A549 (cell line): ENCODE results near the gene DCTN3. TPM values are rescaled to one million over a fixed set of nuclear protein-coding genes. Genes with fewer than 3 reads are reported as not detected.
A peak's percentile ranks its signal among the peaks of the same experiment; 100 is the strongest.

ENCODE experiments used
- ATAC-seq, 2 experiments: fragments of 200-7000 bp in 1 of 2; fragments of >200 bp in 1 of 2; cut with Nextera tagmentation in 1 of 2; cut with Tn5 transposase in 1 of 2; 3 replicates each; pipeline versions ENCODE4 v1.8.0 to v1.9.1; 2018 to 2020; ENCODE audit warnings: mild to moderate bottlenecking in 1 of 2, moderate library complexity in 1 of 2
- CTCF ChIA-PET: fragments of 300-600 bp; sonication (Branson Sonifier 250); formaldehyde crosslinking; extraction: SDS; loops from one replicate; lab custom pipeline; 2021; ENCODE audit warnings: antibody characterized with exemption, inconsistent platforms; lab: Yijun Ruan, JAX
- POLR2A ChIA-PET: fragments of 350-600 bp; formaldehyde crosslinking; extraction: SDS; loops from one replicate; lab custom pipeline; 2021; ENCODE audit warnings: antibody characterized with exemption, inconsistent platforms; lab: Yijun Ruan, JAX
- DNase-seq, 2 experiments: peaks; one replicate each; pipeline versions ENCODE4 v3.0.0 to v3.0.0-alpha.2; 2011 to 2016; ENCODE audit warnings: low read depth in 1 of 2, low spot score in 1 of 2
- FAIRE-seq: peaks from 2 replicates; lab custom pipeline; 2011; peaks lifted over from hg19 to GRCh38; lab: Jason Lieb, UNC
- H3K27ac ChIP-seq, 2 experiments: fragments of >200 bp; sonication (Bioruptor Twin); formaldehyde crosslinking; 3 replicates each; pipeline ENCODE4 v1.5.1; 2016 to 2017
- H3K4me1 ChIP-seq: fragments of >200 bp; sonication (Bioruptor Twin); formaldehyde crosslinking; 3 replicates; pipeline ENCODE4 v1.6.1; 2016
- H3K4me2 ChIP-seq: fragments of >200 bp; sonication (Bioruptor Twin); formaldehyde crosslinking; 3 replicates; pipeline ENCODE4 v1.6.1; 2016
- H3K4me3 ChIP-seq: fragments of >200 bp; sonication (Bioruptor Twin); formaldehyde crosslinking; 3 replicates; pipeline ENCODE4 v1.5.1; 2016
- H3K9me3 ChIP-seq: fragments of >200 bp; sonication (Bioruptor Twin); formaldehyde crosslinking; 3 replicates; pipeline ENCODE4 v1.6.1; 2016
- BCL3 ChIP-seq: fragments of >200 bp; sonication (Bioruptor Twin); formaldehyde crosslinking; IDR thresholded peaks from 3 replicates; pipeline ENCODE4 v1.6.1; 2016
- CBX2 ChIP-seq: fragments of 200-600 bp; sonication (generic); IDR thresholded peaks from 2 replicates; pipeline ENCODE4 v1.6.1; 2016; ENCODE audit warnings: low read depth, mild to moderate bottlenecking, borderline replicate concordance
- CEBPB ChIP-seq, 2 experiments: fragments of >200 bp in 1 of 2; sonication (Bioruptor Twin) in 1 of 2; formaldehyde crosslinking in 1 of 2; IDR thresholded peaks; 2 replicates each; pipeline ENCODE4 v1.6.1; 2012 to 2016
- CHD4 ChIP-seq: fragments of 200-600 bp; sonication (generic); IDR thresholded peaks from 2 replicates; pipeline ENCODE4 v1.6.1; 2016; ENCODE audit warnings: antibody characterized with exemption, mild to moderate bottlenecking, borderline replicate concordance
- E2F6 ChIP-seq: IDR thresholded peaks from 2 replicates; pipeline ENCODE4 v1.6.1; 2012; ENCODE audit warnings: low read depth, borderline replicate concordance
- EHMT2 ChIP-seq: fragments of 200-600 bp; sonication (generic); IDR thresholded peaks from 2 replicates; pipeline ENCODE4 v1.6.1; 2016; ENCODE audit warnings: antibody characterized with exemption, low read depth, mild to moderate bottlenecking, moderate library complexity
- EP300 ChIP-seq, 2 experiments: fragments of >200 bp; sonication (Bioruptor Twin); formaldehyde crosslinking; IDR thresholded peaks; 2 replicates in 1 of 2; 3 replicates in 1 of 2; pipeline ENCODE4 v1.6.1; 2016 to 2017
- ESRRA ChIP-seq: fragments of 150-350 bp; IDR thresholded peaks from 2 replicates; pipeline ENCODE4 v1.6.1; 2014; ENCODE audit warnings: mild to moderate bottlenecking, low read length, borderline replicate concordance
- FOSB ChIP-seq: fragments of 250-450 bp; sonication (Bioruptor Pico); IDR thresholded peaks from 2 replicates; pipeline ENCODE4 v1.5.0; 2020; ENCODE audit warnings: mild to moderate bottlenecking, moderate library complexity
- FOSL2 ChIP-seq, 2 experiments: fragments of 450-650 bp in 1 of 2; fragments of >200 bp in 1 of 2; sonication (Bioruptor Twin) in 1 of 2; formaldehyde crosslinking; IDR thresholded peaks; 2 replicates each; pipeline versions ENCODE4 v1.5.0 to v1.6.1; 2016 to 2020; ENCODE audit warnings: mild to moderate bottlenecking in 1 of 2, moderate library complexity in 1 of 2
- FOXS1 ChIP-seq: fragments of 250-450 bp; sonication (Bioruptor Pico); IDR thresholded peaks from 2 replicates; pipeline ENCODE4 v1.5.0; 2020; ENCODE audit warnings: mild to moderate bottlenecking, moderate library complexity
- GATA3 ChIP-seq: IDR thresholded peaks from 2 replicates; pipeline ENCODE4 v1.6.1; 2012; ENCODE audit warnings: borderline replicate concordance
- HEYL ChIP-seq: fragments of 250-450 bp; sonication (Bioruptor Pico); IDR thresholded peaks from 2 replicates; pipeline ENCODE4 v1.8.0; 2021; ENCODE audit warnings: mild to moderate bottlenecking, moderate library complexity
- HOXB13 ChIP-seq: fragments of 250-450 bp; sonication (Bioruptor Pico); IDR thresholded peaks from 2 replicates; pipeline ENCODE4 v1.5.0; 2020; ENCODE audit warnings: low read depth, mild to moderate bottlenecking, moderate library complexity
- JUN ChIP-seq, 2 experiments: fragments of >200 bp; sonication (Bioruptor Twin); formaldehyde crosslinking; IDR thresholded peaks; 2 replicates in 1 of 2; 3 replicates in 1 of 2; pipeline ENCODE4 v1.6.1; 2016 to 2017
- MAZ ChIP-seq: fragments of 150-350 bp; IDR thresholded peaks from 2 replicates; pipeline ENCODE4 v1.6.1; 2014; ENCODE audit warnings: antibody characterized with exemption, low read depth, low read length, borderline replicate concordance
- MYC ChIP-seq: IDR thresholded peaks from 2 replicates; pipeline ENCODE4 v1.6.1; 2012; ENCODE audit warnings: mild to moderate bottlenecking, inconsistent platforms, low read length, improper control_type of control experiment, borderline replicate concordance
- NPAS2 ChIP-seq: fragments of 250-450 bp; sonication (Bioruptor Pico); IDR thresholded peaks from 2 replicates; pipeline ENCODE4 v1.8.0; 2022; ENCODE audit warnings: mild to moderate bottlenecking, moderate library complexity, borderline replicate concordance
- PHF8 ChIP-seq: fragments of 200-600 bp; sonication (generic); IDR thresholded peaks from 2 replicates; pipeline ENCODE4 v1.6.1; 2016; ENCODE audit warnings: low read depth, mild to moderate bottlenecking, antibody characterized with exemption, moderate library complexity, borderline replicate concordance
- POLR2A ChIP-seq: IDR thresholded peaks from 2 replicates; pipeline ENCODE4 v1.6.1; 2012; ENCODE audit warnings: mild to moderate bottlenecking, low read length
- RNF2 ChIP-seq: fragments of 200-600 bp; sonication (generic); IDR thresholded peaks from 2 replicates; pipeline ENCODE4 v1.6.1; 2016; ENCODE audit warnings: low read depth, mild to moderate bottlenecking, antibody characterized with exemption, moderate library complexity, borderline replicate concordance
- SREBF2 ChIP-seq: fragments of 450-650 bp; IDR thresholded peaks from 2 replicates; pipeline ENCODE4 v1.6.1; 2014; ENCODE audit warnings: mild to moderate bottlenecking, moderate library complexity
- TFCP2L1 ChIP-seq: fragments of 250-450 bp; sonication (Bioruptor Pico); IDR thresholded peaks from 2 replicates; pipeline ENCODE4 v1.5.0; 2021; ENCODE audit warnings: mild to moderate bottlenecking
- TP53 ChIP-seq: fragments of 250-450 bp; sonication (Bioruptor Pico); IDR thresholded peaks from 2 replicates; pipeline ENCODE4 v1.5.0; 2021; ENCODE audit warnings: mild to moderate bottlenecking, moderate library complexity
- ZC3H11A ChIP-seq: fragments of 450-650 bp; IDR thresholded peaks from 2 replicates; pipeline ENCODE4 v1.6.1; 2014; ENCODE audit warnings: antibody characterized with exemption, mild to moderate bottlenecking
- ZNF302 ChIP-seq: fragments of 250-450 bp; sonication (Bioruptor Pico); IDR thresholded peaks from 2 replicates; pipeline ENCODE4 v1.9.0; 2021; ENCODE audit warnings: inconsistent platforms, mild to moderate bottlenecking, moderate library complexity
- WGBS: methylation state at CpG from one replicate; pipeline ENCODE4 v1.1.6; 2017; ENCODE audit errors: missing lambda C conversion rate; 5-methylcytosine and 5-hydroxymethylcytosine counted together
- polyA plus RNA-seq, 4 experiments: library from polyadenylated mRNA; depleted of rRNA in 3 of 4; stranded (reverse); fragments of >200 nt; fragmentation: RNase III in 1 of 4; extraction: RNeasy Plus Mini Kit Qiagen cat#74134 plus additional on column Dnase treatment in 1 of 4; gene quantifications; 2 replicates in 3 of 4; 3 replicates in 1 of 4; pipeline ENCODE4 v1.2.3, GENCODE V29; 2011 to 2017
- TF ChIP-seq, protein P1 (sequence below): fragments of 450-650 bp; IDR thresholded peaks from 2 replicates; pipeline ENCODE4 v1.6.1; 2014; ENCODE audit warnings: antibody characterized with exemption
- TF ChIP-seq, protein P2 (sequence below): IDR thresholded peaks from 2 replicates; pipeline ENCODE4 v1.6.1; 2012
- TF ChIP-seq, protein P3 (sequence below): IDR thresholded peaks from 2 replicates; pipeline ENCODE4 v1.6.1; 2012

DCTN3 gene
- polyA plus RNA-seq, 2 of the 4 experiments (the other 2 are of a cell fraction) = 74.3 to 92.9 TPM

DNA sequence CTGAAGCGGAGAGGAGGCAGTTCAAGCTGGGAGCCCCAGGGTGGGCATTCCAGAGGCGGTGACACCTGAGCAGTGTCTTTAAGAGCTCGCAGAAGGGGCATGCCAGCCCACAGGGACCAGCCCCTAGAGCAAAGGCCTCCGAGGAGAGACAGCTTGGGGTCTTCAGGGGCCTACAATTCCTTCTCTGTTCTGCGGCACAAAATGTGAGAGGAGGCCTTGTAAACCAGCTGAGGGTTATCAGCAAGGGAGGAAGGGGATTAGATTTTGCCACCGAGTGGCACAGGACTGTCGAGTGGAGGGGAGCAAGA is 17.8 kb upstream of the DCTN3 start:
- H3K27ac ChIP-seq = peak overlapping the region; percentile 88 to 95
- FAIRE-seq (no peak), DNase-seq (no peak), ATAC-seq (0 out of 6 replicates have a peak, but pooled peaks of 1 of the 2 experiments have one; percentile 1)
- H3K4me1 ChIP-seq = peaks cover 26% of the 10 kb centered on the region; the same call in 2 of the 3 replicates
- ChIA-PET POLR2A (interaction anchor here (0.9 to 2.3 kb wide), 6 partner anchors 9 to 441 kb away, joined by 3 to 17 read pairs (median 6); partner anchors contain the start of genes DCTN3, FANCG, GALT and IL11RA), CTCF (interaction anchor here (1.2 to 22.6 kb wide), 8 partner anchors 9 to 138 kb away, joined by 3 to 429 read pairs (median 56); partner anchors contain the start of genes ARID3C, CCL27, DCTN3 and GALT)
- TF ChIP-seq MAZ (no peak), ZC3H11A (no peak), CEBPB (IDR thresholded peaks at IDR 0.05) (no peak), RNF2 (no peak), NPAS2 (no peak), CBX2 (no peak), TFCP2L1 (CRISPR knock-in tag) (no peak), EP300 (IDR thresholded peaks at IDR 0.05) (no peak), EHMT2 (no peak), MYC (no peak), HOXB13 (CRISPR knock-in tag) (no peak), FOSB (CRISPR knock-in tag) (no peak), SREBF2 (no peak), ESRRA (no peak), CHD4 (no peak), FOXS1 (CRISPR knock-in tag) (no peak)
- TF ChIP-seq, protein P1, sequence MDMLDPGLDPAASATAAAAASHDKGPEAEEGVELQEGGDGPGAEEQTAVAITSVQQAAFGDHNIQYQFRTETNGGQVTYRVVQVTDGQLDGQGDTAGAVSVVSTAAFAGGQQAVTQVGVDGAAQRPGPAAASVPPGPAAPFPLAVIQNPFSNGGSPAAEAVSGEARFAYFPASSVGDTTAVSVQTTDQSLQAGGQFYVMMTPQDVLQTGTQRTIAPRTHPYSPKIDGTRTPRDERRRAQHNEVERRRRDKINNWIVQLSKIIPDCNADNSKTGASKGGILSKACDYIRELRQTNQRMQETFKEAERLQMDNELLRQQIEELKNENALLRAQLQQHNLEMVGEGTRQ = no peak
- 35% methylated on average over 7 of the region's 7 CpGs for WGBS
- H3K9me3 ChIP-seq = no peaks in the 10 kb centered on the region
- H3K4me3 ChIP-seq = peak overlapping the region; percentile 73
- peak overlapping the region; percentile 93 for H3K4me2 ChIP-seq

DNA sequence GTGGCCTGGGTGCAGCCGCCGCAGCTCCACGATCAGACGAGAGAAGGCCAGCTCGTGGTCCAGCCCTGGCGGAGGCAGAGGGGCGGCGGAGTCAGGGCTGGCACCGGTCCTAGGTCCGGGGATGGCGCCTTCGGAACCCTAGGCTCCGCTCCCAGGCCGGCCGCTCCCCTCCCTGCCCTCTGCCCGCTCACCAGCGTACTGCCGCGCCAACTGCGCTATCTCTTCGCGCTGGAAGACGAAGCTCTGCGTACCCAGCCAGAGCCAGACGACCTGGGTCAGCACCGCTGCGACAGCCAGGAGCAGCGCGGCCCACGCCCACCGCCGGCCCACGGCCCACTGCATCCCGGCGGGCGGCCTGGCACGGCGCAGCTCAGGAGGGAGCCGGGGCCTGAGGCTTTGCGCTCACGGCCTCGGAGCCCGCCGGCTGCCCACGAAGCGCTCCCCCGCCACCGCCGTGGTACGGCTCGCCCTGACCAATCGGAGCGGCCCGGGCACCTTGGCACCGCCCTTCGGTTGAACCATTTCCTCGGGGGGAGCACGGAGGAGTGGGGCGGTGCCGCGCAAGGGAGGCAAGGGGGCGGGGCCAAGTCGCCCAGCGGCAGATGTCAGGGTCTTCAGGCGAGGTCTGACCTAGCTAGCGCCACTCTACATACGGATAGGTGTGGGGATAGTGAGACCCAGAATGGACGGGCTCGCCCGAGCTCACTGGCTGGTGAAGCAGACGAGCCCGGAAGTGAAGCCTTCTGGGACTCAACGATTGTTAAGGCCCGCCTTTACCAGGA is 17.3 kb upstream of the DCTN3 start, which contains the start of gene SIGMAR1:
TSS of gene SIGMAR1 (minus strand) at position 432 of the 782 bp plus-strand sequence. CDS start at position 342, 90 bp downstream.
- DNase-seq (peak; percentile 87 to 93), FAIRE-seq (no peak), ATAC-seq (peak; percentile 87 to 92)
- H3K4me1 ChIP-seq = peaks cover 26% of the 10 kb centered on the region; the same call in 2 of the 3 replicates
- H3K27ac ChIP-seq = peak within 1 kb of the TSS; percentile 88 to 95
- WGBS = 0% methylated on average over 18 of the region's 74 CpGs
- H3K9me3 ChIP-seq = no peaks in the 10 kb centered on the region
- peak within 1 kb of the TSS; percentile 73 for H3K4me3 ChIP-seq
- ChIA-PET POLR2A (interaction anchor here (0.6 to 2.3 kb wide), 9 partner anchors 8 to 442 kb away, joined by 3 to 17 read pairs (median 5); partner anchors contain the start of genes ARID3C, DCTN3, FANCG and GALT), CTCF (interaction anchor here (1.2 to 22.6 kb wide), 8 partner anchors 8 to 138 kb away, joined by 3 to 429 read pairs (median 56); partner anchors contain the start of genes ARID3C, CCL27, DCTN3 and GALT)
- no peak for TF ChIP-seq HEYL
- TF ChIP-seq JUN (IDR thresholded peaks at IDR 0.05) = peak in 1 of 2 experiments; percentile 87; a peak in 2 of 5 replicates
- 0 out of 2 replicates have a peak, but pooled peaks have one; percentile 65 for TF ChIP-seq MYC
- peak; percentile 89 for TF ChIP-seq POLR2A
- TF ChIP-seq, protein P2, sequence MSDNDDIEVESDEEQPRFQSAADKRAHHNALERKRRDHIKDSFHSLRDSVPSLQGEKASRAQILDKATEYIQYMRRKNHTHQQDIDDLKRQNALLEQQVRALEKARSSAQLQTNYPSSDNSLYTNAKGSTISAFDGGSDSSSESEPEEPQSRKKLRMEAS = peak; percentile 99
- peak; percentile 73; the same call in 1 of the 3 replicates for TF ChIP-seq BCL3
- TF ChIP-seq, protein P3, sequence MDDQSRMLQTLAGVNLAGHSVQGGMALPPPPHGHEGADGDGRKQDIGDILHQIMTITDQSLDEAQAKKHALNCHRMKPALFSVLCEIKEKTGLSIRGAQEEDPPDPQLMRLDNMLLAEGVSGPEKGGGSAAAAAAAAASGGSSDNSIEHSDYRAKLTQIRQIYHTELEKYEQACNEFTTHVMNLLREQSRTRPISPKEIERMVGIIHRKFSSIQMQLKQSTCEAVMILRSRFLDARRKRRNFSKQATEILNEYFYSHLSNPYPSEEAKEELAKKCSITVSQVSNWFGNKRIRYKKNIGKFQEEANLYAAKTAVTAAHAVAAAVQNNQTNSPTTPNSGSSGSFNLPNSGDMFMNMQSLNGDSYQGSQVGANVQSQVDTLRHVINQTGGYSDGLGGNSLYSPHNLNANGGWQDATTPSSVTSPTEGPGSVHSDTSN = 0 out of 2 replicates have a peak, but pooled peaks have one; percentile 29
- peak; percentile 58; the same call in 1 of the 2 replicates for TF ChIP-seq GATA3
- TF ChIP-seq E2F6 = peak; percentile 88
- TF ChIP-seq PHF8 = peak; percentile 56; the same call in 1 of the 2 replicates
- TF ChIP-seq TP53 (CRISPR knock-in tag) = 0 out of 2 replicates have a peak, but pooled peaks have one; percentile 0
- peak; percentile 50; the same call in 1 of the 2 replicates for TF ChIP-seq HOXB13 (CRISPR knock-in tag)
- no peak for TF ChIP-seq FOSL2 (IDR thresholded peaks at IDR 0.05)
- no peak for TF ChIP-seq FOSL2 (CRISPR knock-in tag; IDR thresholded peaks at IDR 0.05)
- no peak for TF ChIP-seq ZNF302
- peak within 1 kb of the TSS; percentile 93 for H3K4me2 ChIP-seq
